HL-60 (cell line): ENCODE data around the gene MYO1D.

ENCODE experiments used
- DNase-seq, 2 experiments: peaks; one replicate each; pipeline ENCODE4 v3.0.0-alpha.2; 2010 to 2020; ENCODE audit warnings: low read depth in 1 of 2, low spot score in 1 of 2
- H3K27ac ChIP-seq: fragments of 250-450 bp; sonication (Bioruptor Pico); replicated peaks from 2 replicates; pipeline ENCODE4 v1.5.1; 2020; ENCODE audit warnings: mild to moderate bottlenecking, moderate library complexity
- H3K27me3 ChIP-seq: fragments of 250-450 bp; sonication (Bioruptor Pico); 2 replicates; pipeline ENCODE4 v1.5.1; 2021; ENCODE audit warnings: mild to moderate bottlenecking, moderate library complexity; ENCODE audit not compliant: insufficient read depth, poor library complexity, severe bottlenecking
- H3K4me3 ChIP-seq: replicated peaks from 2 replicates; pipeline ENCODE4 v1.5.1; 2011; ENCODE audit warnings: mild to moderate bottlenecking, control low read depth, low read length; ENCODE audit not compliant: insufficient read depth
- CTCF ChIP-seq: IDR thresholded peaks from one replicate; pipeline ENCODE4 v1.5.1; 2011; ENCODE audit warnings: low read length, control low read depth, inconsistent platforms; ENCODE audit not compliant: insufficient read depth
- GABPA ChIP-seq: IDR thresholded peaks from 2 replicates; pipeline ENCODE4 v1.6.1; 2012; ENCODE audit warnings: low read depth
- POLR2AphosphoS5 ChIP-seq: IDR thresholded peaks from 2 replicates; pipeline ENCODE4 v1.6.1; 2012; ENCODE audit warnings: low read depth
- SPI1 ChIP-seq: IDR thresholded peaks from 2 replicates; pipeline ENCODE4 v1.6.1; 2012; ENCODE audit warnings: low read depth, mild to moderate bottlenecking, borderline replicate concordance
- TF ChIP-seq, protein P1 (sequence below): IDR thresholded peaks from 2 replicates; pipeline ENCODE4 v1.6.1; 2012; ENCODE audit warnings: low read depth; ENCODE audit not compliant: insufficient replicate concordance

MYO1D gene

GRCh38 chr17:32445074-32445415 lies 431.9 kb downstream of the MYO1D start:
- no peaks in the 10 kb centered on the region for H3K27me3 ChIP-seq
- peak overlapping the region; percentile 99 for H3K4me3 ChIP-seq
- peak overlapping the region; percentile 87 for H3K27ac ChIP-seq
- peak; percentile 15 to 36 for DNase-seq
- TF ChIP-seq, protein P1, sequence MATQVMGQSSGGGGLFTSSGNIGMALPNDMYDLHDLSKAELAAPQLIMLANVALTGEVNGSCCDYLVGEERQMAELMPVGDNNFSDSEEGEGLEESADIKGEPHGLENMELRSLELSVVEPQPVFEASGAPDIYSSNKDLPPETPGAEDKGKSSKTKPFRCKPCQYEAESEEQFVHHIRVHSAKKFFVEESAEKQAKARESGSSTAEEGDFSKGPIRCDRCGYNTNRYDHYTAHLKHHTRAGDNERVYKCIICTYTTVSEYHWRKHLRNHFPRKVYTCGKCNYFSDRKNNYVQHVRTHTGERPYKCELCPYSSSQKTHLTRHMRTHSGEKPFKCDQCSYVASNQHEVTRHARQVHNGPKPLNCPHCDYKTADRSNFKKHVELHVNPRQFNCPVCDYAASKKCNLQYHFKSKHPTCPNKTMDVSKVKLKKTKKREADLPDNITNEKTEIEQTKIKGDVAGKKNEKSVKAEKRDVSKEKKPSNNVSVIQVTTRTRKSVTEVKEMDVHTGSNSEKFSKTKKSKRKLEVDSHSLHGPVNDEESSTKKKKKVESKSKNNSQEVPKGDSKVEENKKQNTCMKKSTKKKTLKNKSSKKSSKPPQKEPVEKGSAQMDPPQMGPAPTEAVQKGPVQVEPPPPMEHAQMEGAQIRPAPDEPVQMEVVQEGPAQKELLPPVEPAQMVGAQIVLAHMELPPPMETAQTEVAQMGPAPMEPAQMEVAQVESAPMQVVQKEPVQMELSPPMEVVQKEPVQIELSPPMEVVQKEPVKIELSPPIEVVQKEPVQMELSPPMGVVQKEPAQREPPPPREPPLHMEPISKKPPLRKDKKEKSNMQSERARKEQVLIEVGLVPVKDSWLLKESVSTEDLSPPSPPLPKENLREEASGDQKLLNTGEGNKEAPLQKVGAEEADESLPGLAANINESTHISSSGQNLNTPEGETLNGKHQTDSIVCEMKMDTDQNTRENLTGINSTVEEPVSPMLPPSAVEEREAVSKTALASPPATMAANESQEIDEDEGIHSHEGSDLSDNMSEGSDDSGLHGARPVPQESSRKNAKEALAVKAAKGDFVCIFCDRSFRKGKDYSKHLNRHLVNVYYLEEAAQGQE, result no peak
- TF ChIP-seq POLR2AphosphoS5 (no peak), CTCF (no peak), GABPA (no peak)

GRCh38 chr17:32444301-32445073 lies 432.4 kb downstream of the MYO1D start, which contains the start of gene PSMD11:
TSS of gene PSMD11 (plus strand) at chr17:32444510. CDS start at chr17:32444524, 14 bp downstream.
- Histone ChIP-seq H3K4me3 (peak within 1 kb of the TSS; percentile 99), H3K27me3 (no peaks in the 10 kb centered on the region), H3K27ac (peak within 1 kb of the TSS; percentile 87)
- DNase-seq, result peak; percentile 86 to 98
- TF ChIP-seq CTCF (peak; percentile 68), GABPA (peak; percentile 100), SPI1 (no peak), POLR2AphosphoS5 (peak; percentile 29; the same call in 1 of the 2 replicates)
- TF ChIP-seq, protein P1, result no peak

DNA sequence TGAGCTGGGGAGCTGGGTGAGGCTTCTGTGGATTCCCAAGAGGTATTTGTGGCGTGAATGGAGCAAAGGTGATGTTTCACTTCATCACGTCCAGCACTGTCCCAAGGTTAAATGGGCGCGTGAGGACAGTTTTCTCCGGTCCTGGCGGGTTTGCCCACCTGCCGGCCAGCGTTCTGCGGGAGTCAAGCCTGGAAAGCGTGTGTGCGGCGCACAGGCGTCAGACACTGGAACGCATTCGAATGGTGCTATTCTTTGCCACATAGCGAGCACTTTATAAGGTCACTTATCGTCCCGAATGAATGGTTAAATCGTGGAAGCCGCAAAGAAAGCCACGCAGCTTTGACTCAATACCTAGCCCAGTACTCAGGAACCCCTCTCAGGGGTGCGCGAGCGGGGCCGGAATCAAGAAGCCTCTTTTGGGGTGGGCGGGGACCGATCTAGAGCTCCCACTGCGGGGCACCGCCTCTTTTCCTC lies 433.1 kb downstream of the MYO1D start:
- Histone ChIP-seq H3K27me3 (no peaks in the 10 kb centered on the region), H3K27ac (no peak overlapping the region), H3K4me3 (peak overlapping the region; percentile 99)
- TF ChIP-seq SPI1, result no peak
- no peak for TF ChIP-seq POLR2AphosphoS5
- no peak for TF ChIP-seq GABPA
- no peak for TF ChIP-seq CTCF
- TF ChIP-seq, protein P1, result no peak
- no peak for DNase-seq
